Pancreas (tissue), 10 donors: ENCODE data around the gene ATXN8OS. TPM values are rescaled to one million over a fixed set of nuclear protein-coding genes. Genes with fewer than 3 reads are reported as not detected.

ENCODE experiments used
- ATAC-seq, 4 donors: fragments of 200-7000 bp; cut with Tn5 transposase; one replicate each; pipeline versions ENCODE4 v1.8.0 to v1.9.1; 2020; ENCODE audit warnings: mild to moderate bottlenecking in 4 of 4, moderate library complexity in 4 of 4
- DNase-seq, 6 donors: peaks; one replicate each; pipeline ENCODE4 v3.0.0-alpha.2; 2020
- FAIRE-seq: peaks from 2 replicates; lab custom pipeline; 2012; peaks lifted over from hg19 to GRCh38; lab: Jason Lieb, UNC
- H3K27ac ChIP-seq, 4 donors: fragments of 200-600 bp; sonication (generic); 1 replicate in 3 of 4; 2 replicates in 1 of 4; pipeline versions ENCODE4 v1.5.0 to v1.8.0; 2020
- H3K27me3 ChIP-seq, 4 donors: fragments of 200-600 bp; one replicate each; pipeline ENCODE4 v1.8.0; 2021
- H3K36me3 ChIP-seq, 3 donors: fragments of 200-600 bp; sonication (generic) in 1 of 3; one replicate each; pipeline versions ENCODE4 v1.5.0 to v1.8.0; 2020 to 2021
- H3K4me1 ChIP-seq, 3 donors: fragments of 200-600 bp; one replicate each; pipeline ENCODE4 v1.8.0; 2021
- H3K4me3 ChIP-seq, 4 donors: fragments of 200-600 bp; sonication (generic) in 2 of 4; one replicate each; pipeline versions ENCODE4 v1.5.0 to v1.8.0; 2020 to 2021
- H3K9me3 ChIP-seq, 4 donors: fragments of 200-600 bp; one replicate each; pipeline ENCODE4 v1.8.0; 2021
- CTCF ChIP-seq, 4 donors: fragments of 200-600 bp; sonication (generic) in 3 of 4; IDR thresholded peaks; one replicate each; pipeline versions ENCODE4 v1.5.0 to v1.8.0; 2021; ENCODE audit warnings: antibody characterized with exemption in 4 of 4
- WGBS, 2 donors: extraction: QIAGEN DNeasy Blood & Tissue Kit; methylation state at CpG; one replicate each; pipeline ENCODE4 v1.1.7; 2013; 5-methylcytosine and 5-hydroxymethylcytosine counted together
- intact Hi-C, 3 donors: fragments of 100-400 bp; cut with DNase I; formaldehyde crosslinking; loops; one replicate each; pipeline versions ENCODE4 v1.11.1 to v1.14.2; 2022
- polyA plus RNA-seq, 2 donors: library from polyadenylated mRNA; stranded (reverse); fragments of 200-250 nt; gene quantifications; one replicate each; pipeline ENCODE4 v1.2.3, GENCODE V29; 2013
- total RNA-seq, 6 donors: library from RNA; stranded (reverse); fragmentation: NEBNext Ultra II Directional in 4 of 6; extraction: Animal tissue kit (Norgen Biotek cat#: 25700) in 4 of 6; gene quantifications; one replicate each; pipeline versions ENCODE4 v1.2.1 to v1.2.4, GENCODE V29; 2021 to 2023
- donor health status: healthy with polysubstance abuse.
- donor health status: DM: no; HTN: no; CAD: no; lungs with moderate emphysema.
- donor health status: DM: no; HTN: no; CAD: no.
- donor health status: control.
- donor health status: control.
- donor health status: Bipolar disorder and iron deficiency.
- donor health status: DM: yes; HTN: yes; CAD: no.
- donor health status: DM: no; HTN: no; CAD: no.
- donor health status: DM: no; HTN: no; CAD: no.
- donor health status: DM: yes; HTN: yes; CAD: no.

Gene ATXN8OS
- total and polyA plus RNA-seq, 8 donors, result not detected

- DNase-seq, result no peak
- no peak overlapping the region for H3K27ac ChIP-seq
- no peak for FAIRE-seq
- intact Hi-C loops, result no loop called here
- no peaks in the 10 kb centered on the region for H3K36me3 ChIP-seq
- no peak for TF ChIP-seq CTCF (IDR thresholded peaks at IDR 0.05)
- H3K9me3 ChIP-seq, result no peaks in the 10 kb centered on the region
- WGBS, 2 donors, result 64 to 70% methylated on average over 2 of the region's 2 CpGs
- H3K4me3 ChIP-seq, result no peak overlapping the region
- H3K4me1 ChIP-seq, result no peaks in the 10 kb centered on the region
- H3K27me3 ChIP-seq, result no peaks in the 10 kb centered on the region
- no peak for ATAC-seq
Observed at GRCh38 chr13:70090036-70090723, 17.4 kb upstream of the ATXN8OS start.

- WGBS, 2 donors, result 23 to 47% methylated on average over 1 of the region's 1 CpG
- no peak for DNase-seq
- Histone ChIP-seq H3K27me3 (no peaks in the 10 kb centered on the region), H3K27ac (no peak overlapping the region), H3K4me1 (no peaks in the 10 kb centered on the region), H3K36me3 (no peaks in the 10 kb centered on the region), H3K4me3 (no peak overlapping the region), H3K9me3 (no peaks in the 10 kb centered on the region)
- no peak for FAIRE-seq
- intact Hi-C loops, result no loop called here
- ATAC-seq, result no peak
- TF ChIP-seq CTCF (IDR thresholded peaks at IDR 0.05), result peak in 2 of 4 donors; percentile 21 to 23
Observed at GRCh38 chr13:70098669-70099068, 9.0 kb upstream of the ATXN8OS start.

- Histone ChIP-seq H3K4me3 (no peak overlapping the region), H3K9me3 (no peaks in the 10 kb centered on the region), H3K36me3 (no peaks in the 10 kb centered on the region), H3K27ac (no peak overlapping the region), H3K4me1 (no peaks in the 10 kb centered on the region), H3K27me3 (no peaks in the 10 kb centered on the region)
- TF ChIP-seq CTCF (IDR thresholded peaks at IDR 0.05), result no peak
- intact Hi-C loops, result no loop called here
- DNase-seq (no peak), FAIRE-seq (no peak), ATAC-seq (no peak)
Observed at GRCh38 chr13:70104481-70104880, 3.1 kb upstream of the ATXN8OS start.

GRCh38 chr13:70107125-70107497 lies 515 bp upstream of the ATXN8OS start:
- Histone ChIP-seq H3K27ac (no peak overlapping the region), H3K4me1 (no peaks in the 10 kb centered on the region), H3K36me3 (no peaks in the 10 kb centered on the region), H3K9me3 (no peaks in the 10 kb centered on the region), H3K27me3 (no peaks in the 10 kb centered on the region), H3K4me3 (peak overlapping the region in 1 of 4 donors; percentile 31)
- FAIRE-seq (no peak), DNase-seq (no peak), ATAC-seq (peak in 3 of 4 donors; percentile 12 to 57 (median 19))
- intact Hi-C loops, result no loop called here
- no peak for TF ChIP-seq CTCF (IDR thresholded peaks at IDR 0.05)
- 30 to 37% methylated on average over 9 of the region's 9 CpGs for WGBS, 2 donors

- no peaks in the 10 kb centered on the region for H3K27me3 ChIP-seq
- FAIRE-seq, result no peak
Observed at GRCh38 chr13:70108356-70109105, 905 bp downstream of the ATXN8OS start, which contains the start of gene KLHL1. Gene KLHL1, minus strand, starts transcription at chr13:70108452. Its CDS starts 753 bp downstream, at chr13:70107699.

More at GRCh38 chr13:70108356-70109105, 905 bp downstream of the ATXN8OS start, which contains the start of gene KLHL1:
- Histone ChIP-seq H3K36me3 (no peaks in the 10 kb centered on the region), H3K4me3 (peak within 1 kb of the TSS in 1 of 4 donors; percentile 31), H3K9me3 (no peaks in the 10 kb centered on the region), H3K4me1 (no peaks in the 10 kb centered on the region), H3K27ac (no peak within 1 kb of the TSS)
- intact Hi-C loops, result no loop called here
- WGBS, 2 donors, result 72 to 75% methylated on average over 18 of the region's 18 CpGs
- TF ChIP-seq CTCF (IDR thresholded peaks at IDR 0.05), result no peak
- ATAC-seq, result peak in 2 of 4 donors; percentile 46 to 48
- DNase-seq, result no peak
